Activated T-cell treated with anti-CD3 and anti-CD28 coated beads for 4 hours (primary cell): ENCODE data around the gene MPL.
"Not testable (repeated sequence)": the region's sequence is repeated elsewhere in the genome, so short reads cannot be mapped to it uniquely, and the experiment has no call there.

Experiments used
- DNase-seq: peaks from one replicate; pipeline ENCODE4 v3.0.0-alpha.2; 2020

MPL gene

DNA sequence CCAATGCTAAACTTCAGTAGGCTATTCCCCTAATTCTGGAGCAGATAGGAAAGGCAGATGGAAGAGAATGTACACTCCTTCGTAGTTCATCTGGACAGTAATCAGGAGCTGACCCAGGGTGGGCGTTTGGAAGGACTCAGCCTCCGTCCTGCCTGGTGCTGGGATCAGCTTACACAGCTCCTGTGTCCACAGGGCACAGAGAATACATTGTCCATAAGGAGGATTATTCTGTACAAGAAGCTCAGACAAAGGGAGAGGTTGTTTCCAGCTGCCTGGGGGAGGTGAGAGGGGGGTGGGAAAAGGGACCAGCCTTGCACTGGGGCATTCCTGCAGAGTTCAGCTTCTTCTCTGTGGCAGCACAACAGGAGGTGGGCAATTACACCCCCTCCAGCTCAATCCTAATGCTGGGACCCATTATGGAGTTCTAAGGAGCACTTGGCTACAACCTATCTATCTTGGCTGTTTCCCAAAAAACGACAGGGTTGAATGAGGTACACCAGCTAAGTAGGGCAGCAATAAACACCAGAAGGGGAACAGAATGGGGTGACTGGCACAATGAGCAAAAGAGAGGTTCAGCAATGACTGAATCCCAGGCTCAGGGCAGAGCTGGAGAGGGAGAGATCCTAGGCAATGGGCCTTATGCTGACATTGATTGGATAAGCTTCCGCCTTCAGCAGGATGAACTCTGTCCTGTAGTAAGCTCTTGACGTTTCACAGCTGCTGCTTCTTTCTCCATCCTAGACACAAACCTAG lies 44.6 kb downstream of the MPL start:
- no peak for DNase-seq

DNA sequence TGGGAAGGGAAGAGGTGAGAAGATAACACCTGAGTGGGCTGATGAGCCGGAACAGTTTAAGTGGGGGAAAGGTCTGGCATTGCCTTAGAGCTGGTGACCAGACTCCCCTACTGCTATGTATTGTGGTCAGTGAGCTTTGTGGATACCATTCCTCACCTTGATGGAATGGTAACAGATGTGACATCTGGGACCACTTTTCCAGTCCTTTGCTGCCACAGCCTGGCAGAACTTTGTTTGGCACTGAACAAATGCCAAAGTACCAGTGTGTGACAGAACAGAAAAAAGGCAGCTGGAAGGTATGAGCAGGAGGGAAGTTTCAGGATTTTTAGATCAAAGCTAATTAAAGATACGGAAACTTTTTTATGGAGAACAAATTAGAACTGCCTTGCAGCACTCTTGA lies 45.8 kb downstream of the MPL start:
- no peak for DNase-seq

GRCh38 chr1:43386676-43387075 lies 49.1 kb downstream of the MPL start:
- DNase-seq = no peak

DNA sequence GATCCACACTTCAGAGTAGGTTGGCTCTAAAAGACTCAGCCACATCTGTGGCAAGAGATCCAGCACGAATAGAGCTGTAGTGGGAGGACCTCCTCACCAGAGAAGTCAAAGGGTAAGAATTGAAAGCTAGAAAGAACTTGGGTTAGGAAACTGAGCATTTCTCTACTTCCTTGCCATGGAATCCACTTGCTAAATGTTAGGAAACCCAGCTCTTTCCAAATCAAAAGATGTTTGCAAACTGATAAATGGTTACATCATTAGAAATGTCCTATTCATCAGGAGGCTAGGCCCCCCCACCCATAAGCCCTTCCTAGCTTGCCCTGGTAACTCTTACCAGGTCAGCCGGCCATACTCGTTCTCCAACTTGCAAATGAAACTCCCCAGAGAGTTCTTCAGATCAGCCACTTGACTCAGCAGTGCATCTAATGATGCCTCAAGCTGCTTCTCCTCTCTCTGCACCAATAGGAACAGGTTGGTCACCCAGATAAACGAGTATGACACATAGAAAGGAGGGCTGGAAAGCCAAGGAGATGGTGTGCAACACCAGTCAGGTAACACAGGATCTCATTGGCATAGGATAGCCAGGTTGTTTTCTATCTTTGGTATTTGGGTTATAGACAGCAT lies 50.5 kb downstream of the MPL start:
- DNase-seq = no peak

GRCh38 chr1:43388613-43389012 lies 51.0 kb downstream of the MPL start:
- DNase-seq = no peak

GRCh38 chr1:43389326-43390313 lies 52.0 kb downstream of the MPL start, which contains the start of the genes MED8 and SZT2:
MED8 (minus strand) TSS chr1:43389800; CDS start chr1:43389764, 36 bp downstream.
SZT2 (plus strand) TSS chr1:43389899; CDS start chr1:43389969, 70 bp downstream.
- peak; percentile 92 for DNase-seq

GRCh38 chr1:43392702-43393101 lies 55.1 kb downstream of the MPL start:
- DNase-seq = no peak

GRCh38 chr1:43395523-43395922 lies 57.9 kb downstream of the MPL start:
- DNase-seq = no peak

- no peak for DNase-seq
These were observed 58.4 kb downstream of the MPL start for GRCh38 chr1:43396059-43396458.

GRCh38 chr1:43398227-43398626 lies 60.6 kb downstream of the MPL start:
- DNase-seq = no peak

GRCh38 chr1:43400441-43400840 lies 62.8 kb downstream of the MPL start:
- DNase-seq = not testable (repeated sequence)

GRCh38 chr1:43402089-43402865 lies 64.7 kb downstream of the MPL start:
- no peak for DNase-seq
